ENCODE measurements around the gene NR2C2. TPM values are rescaled to one million over a fixed set of nuclear protein-coding genes. Genes with fewer than 3 reads are reported as not detected.
"Not testable (repeated sequence)": the region's sequence is repeated elsewhere in the genome, so short reads cannot be mapped to it uniquely, and the experiment has no call there.

The NR2C2 gene
- total RNA-seq: 15.0 and 16.1 TPM in 2 replicates

GRCh38 chr3:14947100-14947885 is at the start of gene NR2C2:
Gene NR2C2, plus strand, starts transcription at chr3:14947583. Its CDS starts 56,332 bp downstream, at chr3:15003915.
- TF ChIP-seq CTCF (IDR thresholded peaks at IDR 0.05; ENCODE audit: insufficient read depth, low read length, severe bottlenecking): no peak
- Histone ChIP-seq H3K4me3 (ENCODE audit: low read depth, low read length) (peak within 1 kb of the TSS; percentile 82), H3K36me3 (ENCODE audit: control insufficient read depth, insufficient read depth, low read length) (peaks cover 3% of the 10 kb centered on the region), H3K27me3 (ENCODE audit: control insufficient read depth, insufficient read depth, low read length) (no peaks in the 10 kb centered on the region)
- DNase-seq (ENCODE audit: low read depth) (peak; percentile 36), FAIRE-seq (no peak)

GRCh38 chr3:14898929-14899328 is 48.5 kb upstream of the NR2C2 start:
- DNase-seq (ENCODE audit: low read depth) (no peak), FAIRE-seq (no peak)
- H3K27me3 ChIP-seq (ENCODE audit: control insufficient read depth, insufficient read depth, low read length): peaks cover 2% of the 10 kb centered on the region
- no peak overlapping the region for H3K4me3 ChIP-seq (ENCODE audit: low read depth, low read length)
- TF ChIP-seq CTCF (IDR thresholded peaks at IDR 0.05; ENCODE audit: insufficient read depth, low read length, severe bottlenecking): no peak
- no peaks in the 10 kb centered on the region for H3K36me3 ChIP-seq (ENCODE audit: control insufficient read depth, insufficient read depth, low read length)

GRCh38 chr3:14899993-14900618 is 47.3 kb upstream of the NR2C2 start:
- Histone ChIP-seq H3K27me3 (ENCODE audit: control insufficient read depth, insufficient read depth, low read length) (peaks cover 2% of the 10 kb centered on the region), H3K36me3 (ENCODE audit: control insufficient read depth, insufficient read depth, low read length) (no peaks in the 10 kb centered on the region), H3K4me3 (ENCODE audit: low read depth, low read length) (no peak overlapping the region)
- no peak for DNase-seq (ENCODE audit: low read depth)
- TF ChIP-seq CTCF (IDR thresholded peaks at IDR 0.05; ENCODE audit: insufficient read depth, low read length, severe bottlenecking): no peak
- FAIRE-seq: no peak

- Histone ChIP-seq H3K27me3 (ENCODE audit: control insufficient read depth, insufficient read depth, low read length) (peaks cover 2% of the 10 kb centered on the region), H3K4me3 (ENCODE audit: low read depth, low read length) (no peak overlapping the region), H3K36me3 (ENCODE audit: control insufficient read depth, insufficient read depth, low read length) (no peaks in the 10 kb centered on the region)
- TF ChIP-seq CTCF (IDR thresholded peaks at IDR 0.05; ENCODE audit: insufficient read depth, low read length, severe bottlenecking): no peak
- peak; percentile 62 for FAIRE-seq
- DNase-seq (ENCODE audit: low read depth): peak; percentile 12
Observed at GRCh38 chr3:14900881-14901873, 46.2 kb upstream of the NR2C2 start.

- H3K36me3 ChIP-seq (ENCODE audit: control insufficient read depth, insufficient read depth, low read length): no peaks in the 10 kb centered on the region
- no peak overlapping the region for H3K4me3 ChIP-seq (ENCODE audit: low read depth, low read length)
- TF ChIP-seq CTCF (IDR thresholded peaks at IDR 0.05; ENCODE audit: insufficient read depth, low read length, severe bottlenecking): no peak
- H3K27me3 ChIP-seq (ENCODE audit: control insufficient read depth, insufficient read depth, low read length): peaks cover 4% of the 10 kb centered on the region
- DNase-seq (ENCODE audit: low read depth) (no peak), FAIRE-seq (no peak)
Observed at GRCh38 chr3:14902719-14903118, 44.7 kb upstream of the NR2C2 start.

GRCh38 chr3:14903501-14903900 is 43.9 kb upstream of the NR2C2 start:
- not testable (repeated sequence) for FAIRE-seq; H3K27me3 ChIP-seq (ENCODE audit: control insufficient read depth, insufficient read depth, low read length); H3K4me3 ChIP-seq (ENCODE audit: low read depth, low read length); H3K36me3 ChIP-seq (ENCODE audit: control insufficient read depth, insufficient read depth, low read length); DNase-seq (ENCODE audit: low read depth)

Data from bronchial epithelial cell (primary cell).